Panc1 (cell line): ENCODE results near the gene CIITA.

ENCODE experiments used
- CTCF ChIP-seq: fragments of 450-650 bp; IDR thresholded peaks from 2 replicates; pipeline ENCODE4 v1.5.1; 2017; ENCODE audit warnings: mild to moderate bottlenecking
- POLR2AphosphoS5 ChIP-seq: IDR thresholded peaks from 2 replicates; pipeline ENCODE4 v1.6.1; 2012; ENCODE audit warnings: mild to moderate bottlenecking, low read depth, low read length, moderate library complexity

- no peak for TF ChIP-seq CTCF
- no peak for TF ChIP-seq POLR2AphosphoS5
These were observed 21.0 kb upstream of the CIITA start for GRCh38 chr16:10856042-10856441.
